Stimulated activated CD4-positive, alpha-beta T cell treated with anti-CD3 and anti-CD28 coated beads, TNF-alpha, amount 100 ng/mL, for 1 hour (primary cell): ENCODE data around the gene TSPYL1.

Experiments used
- DNase-seq, 3 donors: peaks; one replicate each; pipeline ENCODE4 v3.0.0-alpha.2; 2020; ENCODE audit warnings: low read depth in 3 of 3, low spot score in 1 of 3

TSPYL1 gene

DNA sequence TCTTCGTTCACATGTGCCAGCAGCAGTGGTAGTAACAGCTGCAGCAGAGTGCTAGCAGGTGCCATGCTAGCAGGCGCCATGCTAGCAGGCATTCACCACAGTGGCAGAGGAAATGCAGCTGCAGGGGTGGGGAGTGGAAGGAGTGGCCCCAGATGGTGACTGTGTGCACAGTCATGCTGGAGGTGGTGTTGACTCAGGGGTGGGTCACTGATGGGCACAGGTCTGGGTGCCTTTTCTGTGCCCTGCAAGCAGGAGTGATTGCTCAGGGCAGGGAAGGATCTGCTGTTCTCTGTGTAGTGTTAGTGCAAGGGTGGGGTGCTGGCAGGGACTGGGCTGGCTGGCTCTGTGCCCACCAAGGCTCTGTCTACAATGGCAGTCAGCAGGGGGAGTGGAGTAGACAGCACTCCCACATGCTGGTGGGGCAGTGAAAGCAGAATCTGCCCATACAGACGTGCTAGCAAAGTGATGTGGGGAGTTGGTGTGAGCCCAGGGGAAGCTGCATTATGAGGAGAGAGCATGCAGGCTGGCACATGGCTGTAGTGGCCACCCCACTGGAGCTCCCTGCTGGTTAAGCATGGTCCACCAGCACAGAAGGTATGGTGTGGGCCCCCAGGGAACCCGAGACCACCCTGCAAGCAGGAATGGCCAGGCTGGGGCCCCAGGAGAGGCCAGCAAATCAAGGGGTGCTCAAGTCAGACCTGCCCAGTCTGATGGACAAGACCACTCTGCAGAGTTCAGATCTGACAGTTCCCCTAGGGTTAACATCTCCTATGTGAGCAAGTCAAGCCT lies 14.5 kb downstream of the TSPYL1 start:
- DNase-seq: no peak

DNA sequence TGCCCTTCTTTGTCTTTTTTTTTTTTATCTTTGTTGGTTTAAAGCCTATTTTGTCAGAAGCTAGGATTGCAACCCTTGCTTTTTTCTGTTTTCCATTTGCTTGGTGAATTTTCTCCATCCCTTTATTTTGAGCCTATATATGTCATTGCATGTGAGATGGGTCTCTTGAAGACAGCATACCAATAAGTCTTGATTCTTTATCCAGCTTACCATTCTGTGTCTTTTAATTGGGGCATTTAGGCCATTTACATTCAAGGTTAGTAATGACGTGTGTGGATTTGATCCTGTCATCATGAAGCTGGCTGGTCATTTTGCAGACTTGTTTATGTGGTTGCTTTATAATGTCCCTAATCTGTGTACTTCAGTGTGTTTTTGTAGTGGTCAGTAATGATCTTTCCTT lies 16.4 kb downstream of the TSPYL1 start:
- DNase-seq: no peak

DNA sequence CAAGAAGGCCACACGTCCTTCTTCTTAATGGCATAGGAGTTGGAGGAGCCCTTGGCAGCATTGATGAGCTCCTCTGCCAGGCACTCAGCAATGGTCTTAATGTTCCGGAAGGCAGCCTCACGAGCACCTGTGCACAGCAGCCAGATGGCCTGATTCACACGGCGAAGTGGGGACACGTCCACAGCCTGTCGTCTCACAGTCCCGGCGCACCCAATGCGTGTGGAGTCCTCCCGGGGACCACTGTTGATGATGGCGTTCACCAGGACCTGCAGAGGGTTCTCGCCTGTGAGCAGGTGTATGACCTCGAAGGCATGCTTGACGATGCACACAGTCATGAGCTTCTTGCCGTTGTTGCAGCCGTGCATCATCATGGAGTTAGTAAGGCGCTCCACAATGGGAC lies 21.2 kb downstream of the TSPYL1 start:
- DNase-seq: no peak

DNA sequence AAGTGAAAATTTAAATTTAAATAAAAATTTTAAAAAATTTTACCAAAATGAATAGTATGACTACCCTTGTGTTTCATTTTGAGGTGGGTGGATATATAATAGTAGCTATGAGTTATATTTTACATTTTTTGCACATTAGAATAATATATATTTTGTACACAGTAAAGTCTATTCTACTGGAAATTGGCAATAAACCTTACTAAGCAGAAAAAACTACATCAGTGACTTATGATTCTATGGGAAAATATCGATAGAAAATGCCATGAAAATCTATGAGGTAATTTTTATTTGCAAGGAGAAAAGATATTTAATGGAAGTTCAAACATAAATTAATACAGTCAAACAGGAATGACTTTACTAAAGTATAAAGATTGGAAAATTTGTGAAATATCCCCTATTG lies 23.0 kb downstream of the TSPYL1 start:
- DNase-seq: no peak

DNA sequence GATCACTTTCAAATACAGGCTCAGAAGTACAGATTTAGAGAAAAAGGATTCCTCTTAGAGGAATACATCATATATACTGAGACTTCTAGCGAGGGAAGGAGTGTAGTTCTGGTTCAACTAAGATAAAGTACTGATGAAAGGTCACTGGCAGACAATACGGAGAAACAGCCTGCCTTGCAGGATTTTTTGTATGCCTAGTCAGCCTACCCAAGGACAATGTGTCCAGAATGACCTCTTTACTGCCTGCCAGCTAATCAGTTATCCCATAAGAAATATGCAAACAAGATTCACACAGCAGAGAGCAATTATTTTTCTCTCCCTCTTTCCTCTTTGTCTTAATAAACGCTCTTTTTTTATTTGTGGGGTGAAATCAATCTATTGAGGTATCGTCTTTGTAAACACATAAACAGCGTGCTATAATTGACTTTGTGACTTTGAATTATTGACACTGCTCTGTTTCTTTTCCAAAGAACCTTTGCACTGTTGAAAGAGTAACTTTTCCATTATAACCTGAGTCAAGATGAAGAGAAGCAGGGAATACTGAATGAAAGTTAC lies 24.4 kb downstream of the TSPYL1 start:
- DNase-seq: no peak

DNA sequence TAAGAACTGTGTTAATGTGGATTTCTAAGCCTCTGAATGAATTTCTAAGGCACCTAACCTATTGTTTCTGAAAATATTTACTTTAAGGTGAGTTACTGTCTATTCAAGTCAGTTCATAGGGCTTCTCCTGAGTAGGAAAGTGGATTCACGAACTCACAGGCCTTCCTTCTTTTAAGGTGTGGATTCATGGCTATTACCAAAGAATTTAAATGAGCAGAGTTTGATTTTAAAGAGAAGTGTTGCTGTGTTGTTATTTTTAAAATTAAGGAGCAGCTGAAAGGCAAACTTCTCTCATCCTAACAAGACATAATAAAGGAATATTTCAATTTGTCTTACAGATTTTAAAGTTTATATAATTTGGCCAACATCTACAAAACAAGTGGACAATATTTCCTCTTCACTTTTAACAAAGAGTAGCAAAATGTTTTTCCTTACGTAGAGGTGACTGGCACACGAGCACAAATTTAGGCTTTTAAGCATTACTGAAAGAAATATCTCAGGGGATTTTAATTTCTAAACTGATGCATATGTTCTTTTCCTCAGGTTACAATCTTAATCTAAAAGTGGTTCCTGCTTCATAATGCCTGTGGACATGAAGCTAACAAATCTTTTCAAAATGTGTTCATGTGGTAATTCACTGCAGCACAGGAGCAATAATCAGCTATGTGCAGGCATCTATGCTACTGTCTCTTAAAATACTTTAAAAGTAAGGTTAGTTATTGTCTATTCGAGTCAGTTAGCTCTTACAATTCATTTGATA lies 25.3 kb downstream of the TSPYL1 start:
- no peak for DNase-seq

DNA sequence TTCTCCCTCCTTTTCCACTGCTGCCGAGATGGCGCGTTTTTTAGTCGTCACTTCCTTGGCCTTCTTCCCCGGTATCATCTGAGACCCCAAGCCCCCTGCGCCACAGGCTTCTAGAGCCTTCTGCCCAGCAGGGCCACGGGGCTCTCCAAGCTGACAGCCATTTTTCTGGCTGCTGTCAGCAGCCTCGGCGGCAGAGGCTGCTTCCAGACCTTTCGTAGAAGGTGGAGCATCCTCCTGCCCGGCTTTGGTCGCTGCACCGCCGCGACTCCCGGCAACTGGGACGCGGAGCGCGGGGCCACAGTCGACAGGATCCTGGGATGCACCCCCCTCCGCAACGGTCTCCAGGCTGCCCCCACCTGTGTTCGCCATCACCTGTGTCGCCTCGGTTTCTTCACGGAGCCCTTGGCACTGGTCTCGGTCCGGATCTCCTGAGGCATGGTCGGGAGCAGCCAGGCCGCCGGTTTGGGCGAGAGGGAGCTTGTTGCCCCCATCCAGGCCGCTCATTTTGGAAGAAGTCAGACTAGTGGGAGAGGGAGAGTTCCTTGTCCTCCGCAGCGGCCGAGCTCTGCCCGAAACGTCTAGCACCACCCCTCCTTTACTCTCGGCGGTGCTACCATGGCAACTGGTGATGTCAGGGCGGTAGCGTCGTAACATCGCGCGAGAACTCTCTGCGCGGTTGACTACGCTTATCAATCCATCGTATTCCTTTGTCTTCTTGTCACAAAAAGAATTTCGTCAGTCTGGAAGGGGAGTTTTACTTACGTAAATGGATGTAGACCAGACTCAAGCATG lies 26.0 kb downstream of the TSPYL1 start, which contains the start of gene TSPYL4:
TSPYL4 (minus strand) TSS at position 571 of the 792 bp plus-strand sequence; CDS start at position 504, 67 bp downstream.
- peak; percentile 74 to 78 (median 78) for DNase-seq

DNA sequence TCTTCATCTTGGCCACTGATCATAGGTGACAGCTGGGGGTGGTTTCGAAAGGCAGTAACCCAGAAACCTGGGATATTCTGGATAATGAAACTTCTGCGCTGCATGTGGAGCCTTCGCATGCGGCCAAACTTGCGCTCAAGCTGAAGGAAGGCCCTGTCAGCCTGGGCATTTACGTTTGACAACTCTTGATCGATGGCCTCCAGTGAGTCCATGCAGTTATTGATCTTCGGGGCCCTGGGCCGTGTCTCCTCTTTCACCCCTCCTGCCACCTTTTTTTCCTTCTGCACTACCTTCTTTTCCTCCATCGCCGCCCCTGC lies 26.6 kb downstream of the TSPYL1 start:
- DNase-seq: no peak

DNA sequence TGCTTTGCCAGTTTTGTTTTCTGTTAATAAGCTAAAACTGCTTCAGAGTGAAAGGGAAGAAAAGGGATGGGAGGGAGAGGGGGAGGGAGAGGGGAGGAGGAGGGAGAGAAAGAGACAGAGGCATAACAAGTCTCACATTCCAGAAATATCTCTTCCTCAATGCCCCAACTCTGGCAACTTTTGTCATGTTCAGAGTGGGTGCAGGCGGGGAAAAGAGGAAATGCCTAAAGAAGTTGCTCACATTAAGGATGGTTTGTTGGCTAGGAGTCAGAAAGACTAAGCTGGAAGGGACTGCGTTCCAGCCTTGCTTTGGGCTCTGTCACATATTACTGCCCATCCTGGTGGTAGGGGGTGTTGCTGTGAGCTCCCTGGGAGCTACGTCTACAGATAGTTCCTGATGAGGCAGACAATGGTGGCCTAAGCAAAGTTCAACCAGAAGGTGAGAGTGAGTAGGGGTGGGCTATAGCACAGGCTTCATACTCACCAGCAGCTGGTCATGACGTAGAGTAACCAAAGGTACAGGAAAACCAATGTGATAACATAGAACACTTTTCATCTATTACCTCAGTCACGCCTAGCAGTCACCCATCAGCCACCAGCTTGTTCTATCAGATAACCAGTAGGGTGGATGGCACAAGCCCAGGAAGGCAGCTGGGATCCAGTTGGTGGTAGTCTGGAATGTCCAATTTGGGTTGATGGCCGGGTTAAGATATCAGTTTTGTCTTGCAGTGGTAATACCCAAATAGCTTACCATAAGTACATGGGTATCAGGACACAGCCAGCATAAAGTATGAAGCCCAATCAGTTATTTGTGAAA lies 28.0 kb downstream of the TSPYL1 start:
- no peak for DNase-seq

DNA sequence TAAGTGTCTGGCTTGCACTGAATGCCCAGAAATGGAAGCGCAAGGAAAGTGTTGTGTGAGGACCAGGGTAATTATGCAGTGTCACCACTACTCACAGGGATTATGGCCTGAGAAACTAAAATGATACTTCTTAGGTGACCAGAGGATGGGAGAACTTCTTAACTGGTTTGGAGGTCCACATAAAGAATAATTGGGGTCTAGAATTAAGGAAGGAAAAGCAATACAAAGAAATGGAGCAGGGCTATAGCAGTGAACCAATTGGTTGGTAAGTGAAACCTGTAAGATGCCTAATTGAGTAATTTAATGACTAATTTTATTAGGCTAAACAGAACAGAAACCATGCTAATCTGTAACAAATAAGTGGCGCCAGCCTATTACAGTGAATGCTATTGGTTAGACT lies 31.2 kb downstream of the TSPYL1 start:
- no peak for DNase-seq

DNA sequence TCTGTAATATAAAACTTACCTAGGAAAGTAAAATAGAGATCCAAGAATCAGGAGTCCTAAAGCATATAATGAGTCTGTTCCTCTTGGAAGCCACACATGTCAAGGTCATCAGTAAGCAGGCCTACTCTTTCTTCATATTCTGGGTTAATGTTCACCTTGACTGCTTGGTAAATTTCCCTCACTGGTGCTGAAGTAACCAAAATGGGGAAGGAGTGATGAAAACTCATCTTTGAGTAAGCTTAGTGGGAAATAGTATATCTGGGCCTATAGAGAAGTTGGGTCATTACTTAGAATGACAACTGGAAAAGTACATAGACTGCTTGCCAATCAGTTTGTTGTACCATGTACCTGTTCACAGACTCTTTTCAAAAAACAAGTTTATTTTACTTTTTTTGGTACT lies 32.4 kb downstream of the TSPYL1 start:
- DNase-seq: no peak

DNA sequence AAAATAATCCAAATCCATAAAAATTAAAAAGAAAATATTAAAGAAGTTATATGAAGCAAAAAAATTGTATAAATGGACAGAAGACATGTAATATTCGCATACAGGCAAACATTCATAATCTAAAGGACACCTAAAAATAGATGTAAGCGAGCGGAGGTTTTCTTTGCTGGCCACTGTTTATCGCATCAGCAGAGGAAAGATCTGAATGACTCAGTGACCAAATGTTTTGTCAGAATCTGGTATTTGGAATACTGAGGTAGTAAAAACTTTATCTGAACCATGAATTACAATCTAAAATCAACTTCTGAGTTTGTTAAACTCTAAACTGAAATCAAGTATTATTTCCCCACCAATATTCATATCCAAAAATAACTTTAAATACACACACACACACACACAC lies 33.6 kb downstream of the TSPYL1 start:
- DNase-seq: no peak

DNA sequence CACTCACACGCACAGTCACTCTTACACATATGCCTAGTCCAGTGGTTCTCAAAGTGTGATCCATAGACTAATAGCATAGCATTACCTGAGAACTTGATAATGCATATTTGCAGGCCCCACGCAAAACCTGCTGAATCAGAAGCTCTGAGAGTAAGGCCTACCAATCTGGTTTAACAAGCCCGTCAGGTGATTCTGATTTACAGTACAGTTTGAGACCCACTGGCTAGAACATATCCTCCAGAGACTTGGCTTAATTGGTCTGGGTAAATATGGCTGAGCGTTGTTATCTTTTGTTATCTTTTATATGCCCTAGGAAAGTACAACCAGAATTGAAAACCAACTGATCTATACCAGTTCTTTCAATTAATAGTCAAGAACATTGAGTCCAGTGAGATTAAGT lies 35.4 kb downstream of the TSPYL1 start:
- DNase-seq: no peak

DNA sequence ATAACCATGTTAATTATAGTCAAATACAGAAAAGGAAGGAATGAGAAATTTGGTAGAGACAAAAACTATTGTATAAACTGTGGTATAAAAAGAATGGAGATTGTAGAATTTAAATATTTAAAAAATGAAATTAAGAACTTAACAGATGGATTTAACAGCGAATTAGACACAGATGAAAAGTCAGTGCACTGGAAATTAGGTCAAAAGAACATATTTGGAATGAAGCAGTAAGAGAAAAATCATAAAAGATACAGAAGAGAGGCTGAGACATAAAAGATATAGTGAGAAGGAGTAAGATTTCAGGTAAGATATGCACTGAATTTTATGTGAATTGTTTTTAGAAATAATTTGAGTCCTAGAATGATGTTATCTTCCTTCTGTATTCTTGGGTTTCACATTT lies 39.9 kb downstream of the TSPYL1 start:
- no peak for DNase-seq

DNA sequence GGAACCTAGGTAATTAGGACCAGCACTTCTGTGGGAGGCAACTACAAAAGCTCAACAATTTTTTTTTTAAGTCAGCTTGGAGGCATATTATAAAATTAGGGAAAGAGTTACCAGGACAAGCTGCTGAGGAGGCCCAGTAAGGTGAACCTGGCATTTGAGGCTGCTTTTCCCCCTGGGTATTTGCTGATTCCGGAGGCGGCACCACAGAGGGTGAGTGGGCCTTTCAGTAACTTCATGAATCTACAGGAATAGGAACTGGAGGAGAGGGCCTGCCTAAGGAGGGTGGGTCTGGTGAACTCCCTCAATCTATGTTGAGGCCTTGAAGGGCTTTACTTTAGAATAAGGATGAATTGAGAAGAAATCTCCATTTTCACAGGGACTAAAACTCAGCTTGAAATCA lies 40.5 kb downstream of the TSPYL1 start:
- DNase-seq: no peak

DNA sequence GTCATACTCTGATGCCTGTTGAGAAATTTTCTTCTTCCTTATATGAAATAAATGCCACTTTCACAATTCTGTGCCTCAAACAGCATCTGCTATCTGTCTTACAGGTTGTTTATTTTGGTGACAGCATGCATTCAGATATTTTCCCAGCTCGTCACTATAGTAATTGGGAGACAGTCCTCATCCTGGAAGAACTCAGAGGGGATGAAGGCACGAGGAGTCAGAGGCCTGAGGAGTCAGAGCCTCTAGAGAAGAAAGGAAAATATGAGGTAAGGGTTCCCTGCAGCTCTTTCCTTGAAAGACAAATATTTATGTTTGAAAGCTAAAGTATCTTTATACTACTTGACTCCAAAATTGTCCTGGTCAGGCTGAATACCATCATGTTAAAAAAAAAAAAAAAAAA lies 41.6 kb downstream of the TSPYL1 start:
- DNase-seq: no peak

DNA sequence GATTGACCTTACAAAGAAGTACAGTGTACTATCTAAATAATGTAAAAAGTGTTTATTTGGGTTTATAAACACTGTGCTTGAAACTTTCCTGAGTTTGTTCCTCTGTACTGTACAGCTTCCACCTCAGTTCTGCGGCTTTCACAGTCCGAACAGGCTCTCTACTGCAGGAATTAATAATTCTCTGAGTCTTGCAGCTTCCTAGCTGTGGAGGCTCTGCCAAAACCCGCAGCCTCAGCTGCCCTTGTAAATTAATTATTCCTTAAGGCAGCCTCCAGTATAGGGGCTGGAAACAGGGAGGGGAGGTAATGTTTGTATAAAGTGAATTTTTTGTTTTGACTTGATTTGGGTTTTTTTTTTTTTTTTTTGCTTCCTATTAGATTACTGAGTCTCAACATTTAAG lies 45.0 kb downstream of the TSPYL1 start:
- no peak for DNase-seq

DNA sequence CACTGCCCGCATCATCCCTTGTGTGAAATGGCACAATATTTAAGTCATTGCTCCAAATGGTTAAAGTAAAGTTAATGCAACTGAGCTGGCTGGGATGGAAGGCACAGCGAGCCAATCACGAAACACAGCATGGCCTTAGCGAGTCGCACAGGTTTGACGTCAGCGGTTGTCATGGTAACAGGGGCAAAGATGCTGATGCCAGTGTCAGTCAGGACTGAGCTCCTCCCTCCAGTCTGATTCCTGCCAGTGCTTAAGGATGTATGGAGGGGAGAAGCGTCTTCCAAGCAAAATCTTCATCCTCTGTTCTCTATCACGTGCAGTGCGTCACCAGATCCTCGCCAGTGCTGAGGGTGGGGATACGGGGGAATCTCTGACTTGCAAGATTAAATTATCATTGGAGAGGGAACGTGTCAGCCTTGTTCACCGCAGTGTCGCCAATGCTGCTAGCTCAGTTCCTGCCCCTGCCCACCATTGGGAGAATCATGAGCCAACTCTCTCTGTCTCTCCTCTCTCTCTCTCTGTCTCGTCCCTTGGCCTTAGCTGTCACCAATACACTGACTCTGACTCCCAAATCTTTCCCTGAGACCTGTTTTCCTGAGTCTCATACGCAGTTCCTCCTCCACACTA lies 50.3 kb downstream of the TSPYL1 start:
- DNase-seq: no peak
